SJCRH30 (cell line): ENCODE results near the gene NCOA1. TPM values are rescaled to one million over a fixed set of nuclear protein-coding genes. Genes with fewer than 3 reads are reported as not detected.
A peak's percentile ranks its signal among the peaks of the same experiment; 100 is the strongest.

Source experiments
- DNase-seq, 2 experiments: peaks; one replicate each; pipeline ENCODE4 v3.0.0-alpha.2; 2015 to 2020
- H3K27ac ChIP-seq: fragments of 250-450 bp; sonication (Bioruptor Pico); 2 replicates; pipeline ENCODE4 v1.5.1; 2020; ENCODE audit warnings: mild to moderate bottlenecking, moderate library complexity
- H3K27me3 ChIP-seq: fragments of 250-450 bp; sonication (Bioruptor Pico); 2 replicates; pipeline ENCODE4 v1.5.1; 2020; ENCODE audit warnings: mild to moderate bottlenecking, moderate library complexity
- H3K36me3 ChIP-seq: fragments of 250-450 bp; sonication (Bioruptor Pico); 2 replicates; pipeline ENCODE4 v1.5.1; 2020; ENCODE audit warnings: mild to moderate bottlenecking, moderate library complexity
- H3K4me1 ChIP-seq: fragments of 250-450 bp; sonication (Bioruptor Pico); 2 replicates; pipeline ENCODE4 v1.5.1; 2020; ENCODE audit warnings: mild to moderate bottlenecking, moderate library complexity
- H3K4me3 ChIP-seq: fragments of 250-450 bp; sonication (Bioruptor Pico); 2 replicates; pipeline ENCODE4 v1.5.1; 2020; ENCODE audit warnings: mild to moderate bottlenecking, moderate library complexity
- H3K9me3 ChIP-seq: fragments of 250-450 bp; sonication (Bioruptor Pico); replicated peaks from 2 replicates; pipeline ENCODE4 v1.5.1; 2020; ENCODE audit warnings: mild to moderate bottlenecking, moderate library complexity
- total RNA-seq: library from RNA; depleted of rRNA; stranded (reverse); fragments of >200 nt; shearing (Covaris generic); gene quantifications from 2 replicates; pipeline ENCODE4 v1.2.3, GENCODE V29; 2014

Gene NCOA1
- total RNA-seq, 1 experiment from 2014 or later = 121 TPM

GRCh38 chr2:24754985-24755705 lies 264.1 kb downstream of the NCOA1 start:
- no peaks in the 10 kb centered on the region for H3K27me3 ChIP-seq
- no peaks in the 10 kb centered on the region for H3K4me1 ChIP-seq
- no peak for DNase-seq
- H3K27ac ChIP-seq = no peak overlapping the region
- no peaks in the 10 kb centered on the region for H3K9me3 ChIP-seq
- no peak overlapping the region for H3K4me3 ChIP-seq
- H3K36me3 ChIP-seq = peaks cover 77% of the 10 kb centered on the region

DNA sequence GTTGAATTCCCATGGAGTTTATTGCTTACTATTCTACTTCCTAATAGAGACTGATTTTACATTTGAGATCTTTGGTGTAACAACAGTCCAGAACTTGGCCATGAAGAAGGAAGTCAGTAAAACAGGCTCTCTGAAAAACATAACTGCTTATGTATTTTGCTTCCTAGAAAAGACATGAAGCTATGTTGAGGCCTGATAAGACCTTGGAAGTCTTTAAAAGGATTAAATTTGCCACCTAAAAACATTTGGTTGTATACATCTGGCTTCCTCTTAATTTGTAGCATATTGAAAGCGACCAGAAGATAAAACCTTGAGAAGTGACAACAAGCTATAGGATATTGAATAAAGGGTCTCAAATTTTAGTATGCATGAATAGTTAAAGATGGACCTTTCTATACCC lies 265.7 kb downstream of the NCOA1 start:
- Histone ChIP-seq H3K27ac (no peak overlapping the region), H3K27me3 (no peaks in the 10 kb centered on the region), H3K9me3 (no peaks in the 10 kb centered on the region), H3K36me3 (peaks cover 89% of the 10 kb centered on the region), H3K4me1 (no peaks in the 10 kb centered on the region), H3K4me3 (no peak overlapping the region)
- no peak for DNase-seq

DNA sequence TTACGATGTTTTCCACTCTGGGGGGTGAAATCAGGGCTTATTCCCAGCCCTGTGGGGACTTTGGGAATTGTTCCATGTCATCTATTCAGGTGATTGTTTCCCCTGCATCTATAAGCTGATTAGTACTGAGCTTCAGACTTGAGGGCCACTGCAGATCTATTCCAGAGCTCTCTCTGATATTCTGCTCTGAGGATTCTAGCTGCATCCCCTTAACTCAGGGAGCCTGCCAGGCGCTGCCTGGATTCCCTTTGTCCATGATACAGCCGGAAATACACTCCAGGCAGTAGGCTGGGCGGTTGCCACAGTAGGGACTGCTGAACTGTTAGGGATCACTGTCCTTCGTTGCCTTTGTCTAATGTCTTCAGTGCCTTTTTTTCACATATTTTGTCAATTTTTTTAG lies 270.8 kb downstream of the NCOA1 start:
- Histone ChIP-seq H3K36me3 (peaks cover 81% of the 10 kb centered on the region), H3K27ac (no peak overlapping the region), H3K9me3 (no peaks in the 10 kb centered on the region), H3K4me3 (no peak overlapping the region), H3K4me1 (no peaks in the 10 kb centered on the region), H3K27me3 (no peaks in the 10 kb centered on the region)
- no peak for DNase-seq

- Histone ChIP-seq H3K4me1 (no peaks in the 10 kb centered on the region), H3K4me3 (no peak overlapping the region), H3K27me3 (no peaks in the 10 kb centered on the region), H3K9me3 (no peaks in the 10 kb centered on the region), H3K36me3 (peaks cover 83% of the 10 kb centered on the region), H3K27ac (no peak overlapping the region)
- no peak for DNase-seq
Measured at GRCh38 chr2:24762518-24762917, 271.5 kb downstream of the NCOA1 start.

GRCh38 chr2:24763843-24764242 lies 272.8 kb downstream of the NCOA1 start:
- H3K4me1 ChIP-seq = no peaks in the 10 kb centered on the region
- H3K36me3 ChIP-seq = peaks cover 83% of the 10 kb centered on the region
- H3K27ac ChIP-seq = no peak overlapping the region
- no peak overlapping the region for H3K4me3 ChIP-seq
- no peak for DNase-seq
- no peaks in the 10 kb centered on the region for H3K9me3 ChIP-seq
- H3K27me3 ChIP-seq = no peaks in the 10 kb centered on the region

DNA sequence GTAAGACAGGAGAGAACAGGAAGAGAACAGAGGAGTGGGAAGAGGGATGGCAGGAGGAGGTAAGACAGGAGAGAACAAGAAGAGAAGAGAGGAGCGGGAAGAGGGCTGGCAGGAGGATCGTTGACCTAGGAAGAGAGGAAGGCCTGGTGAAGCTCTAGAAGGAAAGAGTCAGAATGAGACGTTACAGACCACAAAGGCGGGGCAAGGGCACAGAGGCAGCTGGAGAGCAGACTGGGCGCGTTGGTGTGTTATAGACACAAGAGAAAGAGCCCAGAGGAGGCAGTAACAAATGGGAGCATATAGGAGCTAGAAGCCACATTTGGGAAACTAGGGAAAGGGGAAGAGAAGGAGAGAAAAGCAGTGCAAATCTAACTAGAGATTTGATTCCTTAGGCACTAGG lies 275.6 kb downstream of the NCOA1 start:
- no peak overlapping the region for H3K4me3 ChIP-seq
- H3K9me3 ChIP-seq = no peaks in the 10 kb centered on the region
- no peak overlapping the region for H3K27ac ChIP-seq
- no peak for DNase-seq
- H3K36me3 ChIP-seq = peaks cover 86% of the 10 kb centered on the region
- no peaks in the 10 kb centered on the region for H3K27me3 ChIP-seq
- peaks cover 3% of the 10 kb centered on the region for H3K4me1 ChIP-seq

DNA sequence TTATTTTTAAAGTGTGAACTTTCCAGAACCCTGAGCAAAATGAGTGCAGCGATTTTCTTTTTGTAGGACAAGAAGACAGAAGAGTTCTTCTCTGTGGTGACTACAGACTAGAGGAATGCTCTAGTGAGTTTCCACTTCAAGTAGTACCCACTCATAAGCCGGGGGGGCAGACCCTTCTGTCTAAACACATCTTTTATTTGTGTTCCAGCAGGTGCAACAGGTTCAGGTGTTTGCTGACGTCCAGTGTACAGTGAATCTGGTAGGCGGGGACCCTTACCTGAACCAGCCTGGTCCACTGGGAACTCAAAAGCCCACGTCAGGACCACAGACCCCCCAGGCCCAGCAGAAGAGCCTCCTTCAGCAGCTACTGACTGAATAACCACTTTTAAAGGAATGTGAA lies 277.0 kb downstream of the NCOA1 start:
- DNase-seq = no peak
- Histone ChIP-seq H3K36me3 (peaks cover 75% of the 10 kb centered on the region), H3K4me3 (no peak overlapping the region), H3K27me3 (no peaks in the 10 kb centered on the region), H3K9me3 (no peaks in the 10 kb centered on the region), H3K27ac (no peak overlapping the region), H3K4me1 (peaks cover 10% of the 10 kb centered on the region)

DNA sequence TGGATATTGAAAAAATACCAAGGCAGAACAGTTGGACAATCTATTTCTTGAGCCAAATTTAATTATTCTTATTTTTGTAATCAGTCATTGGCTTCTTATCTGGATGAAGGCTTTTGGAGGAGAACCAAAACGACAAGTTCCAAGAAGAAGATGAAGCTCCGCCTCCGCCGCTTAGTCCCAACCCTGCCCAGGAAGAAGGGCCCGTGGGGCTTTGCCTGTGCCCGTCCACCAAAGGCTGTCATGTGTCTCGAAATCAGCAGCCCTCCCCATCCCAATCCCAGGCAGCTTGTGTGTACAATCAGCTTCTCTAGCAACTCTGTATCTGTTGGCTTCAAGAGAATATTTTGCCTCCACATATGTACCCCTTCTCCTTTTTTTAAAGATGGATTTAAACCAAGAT lies 277.5 kb downstream of the NCOA1 start:
- no peak overlapping the region for H3K4me3 ChIP-seq
- no peak for DNase-seq
- peaks cover 10% of the 10 kb centered on the region for H3K4me1 ChIP-seq
- H3K27me3 ChIP-seq = no peaks in the 10 kb centered on the region
- H3K9me3 ChIP-seq = no peaks in the 10 kb centered on the region
- H3K27ac ChIP-seq = no peak overlapping the region
- H3K36me3 ChIP-seq = peaks cover 72% of the 10 kb centered on the region

DNA sequence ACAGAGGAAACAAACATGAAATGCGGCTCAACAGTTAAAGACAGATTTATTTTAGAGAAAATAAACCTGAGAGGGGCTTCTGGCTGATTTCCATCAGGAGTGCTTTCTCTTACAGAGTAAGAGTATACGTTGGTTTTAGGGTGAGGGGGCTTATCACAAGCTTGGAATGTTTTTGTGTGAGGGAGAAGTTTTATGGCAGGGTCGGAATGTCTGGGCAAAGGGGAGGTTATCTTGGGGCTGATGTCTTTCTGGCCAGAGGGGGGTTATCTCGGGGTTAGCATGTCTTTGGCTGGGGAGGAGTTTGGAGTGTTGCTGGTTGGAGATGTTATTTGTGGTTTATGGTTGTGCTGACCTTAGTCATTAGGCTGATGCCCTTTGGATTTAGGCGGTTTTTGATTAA lies 280.0 kb downstream of the NCOA1 start:
- H3K9me3 ChIP-seq = no peaks in the 10 kb centered on the region
- no peak overlapping the region for H3K27ac ChIP-seq
- no peaks in the 10 kb centered on the region for H3K27me3 ChIP-seq
- peaks cover 10% of the 10 kb centered on the region for H3K4me1 ChIP-seq
- peaks cover 52% of the 10 kb centered on the region for H3K36me3 ChIP-seq
- DNase-seq = no peak
- H3K4me3 ChIP-seq = no peak overlapping the region

DNA sequence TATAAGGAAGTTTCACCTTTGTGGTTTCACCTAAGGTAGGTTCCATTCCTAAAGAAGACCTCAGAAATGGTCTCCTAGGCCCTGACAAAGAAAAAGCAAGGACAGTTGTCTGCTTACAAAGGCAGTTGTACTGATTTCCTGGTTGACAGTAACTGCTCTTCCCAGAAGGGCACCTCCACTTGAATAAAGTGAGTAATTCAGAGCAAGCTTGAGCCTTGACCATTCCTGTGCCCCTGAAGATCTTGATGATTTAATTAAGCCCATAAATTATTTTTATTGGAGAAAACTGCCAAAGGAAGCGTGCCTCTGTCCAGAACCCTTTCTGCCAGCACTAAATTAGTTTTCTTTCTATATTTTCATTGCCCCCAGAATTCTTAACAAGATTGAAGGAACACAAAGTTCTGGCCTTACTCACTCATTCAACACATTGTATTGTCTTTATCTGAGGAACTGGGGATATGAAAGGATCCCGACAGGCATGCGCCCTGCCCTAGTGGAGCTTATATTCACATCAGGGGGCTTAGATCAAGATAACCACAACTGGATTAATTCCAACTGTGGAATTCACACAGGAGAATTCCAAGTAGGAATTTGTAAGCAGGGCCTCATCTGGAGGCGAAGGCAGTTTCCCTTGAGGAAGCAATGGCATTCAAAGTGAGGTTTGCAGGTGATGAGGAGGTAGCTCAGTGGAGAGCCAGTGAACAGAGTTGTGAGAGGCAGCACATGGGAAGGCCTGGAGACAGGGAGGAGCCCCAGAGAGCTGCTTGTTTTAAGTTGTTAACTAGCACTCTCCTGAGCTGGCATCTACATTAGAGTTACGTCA lies 280.9 kb downstream of the NCOA1 start:
- Histone ChIP-seq H3K9me3 (no peaks in the 10 kb centered on the region), H3K36me3 (peaks cover 45% of the 10 kb centered on the region)

DNA sequence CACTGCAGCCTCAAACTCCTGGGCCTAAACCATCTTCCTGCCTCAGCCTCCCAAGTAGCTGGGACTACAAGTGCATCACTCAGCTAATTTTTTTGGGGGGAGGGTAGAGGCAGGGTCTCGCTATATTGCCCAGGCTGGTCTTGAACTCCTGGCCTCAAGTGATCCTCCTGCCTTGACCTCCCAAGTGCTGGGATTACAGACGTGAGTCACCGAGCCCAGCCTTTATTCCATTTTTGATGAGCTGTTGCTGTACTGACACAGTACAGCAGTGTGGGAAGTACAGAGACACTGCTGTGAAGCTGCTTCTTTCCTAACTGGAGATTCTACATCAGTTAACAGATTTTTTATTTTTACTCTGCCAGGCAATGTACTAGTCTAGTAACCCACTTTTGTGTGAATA lies 283.3 kb downstream of the NCOA1 start:
- Histone ChIP-seq H3K27me3 (no peaks in the 10 kb centered on the region), H3K9me3 (no peaks in the 10 kb centered on the region), H3K4me3 (no peak overlapping the region), H3K4me1 (peaks cover 10% of the 10 kb centered on the region), H3K27ac (no peak overlapping the region), H3K36me3 (peaks cover 22% of the 10 kb centered on the region)
- DNase-seq = no peak

More for the DNA sequence above, 280.9 kb downstream of the NCOA1 start:
- DNase-seq = peak in 1 of 2 experiments; percentile 40
- H3K4me1 ChIP-seq = peaks cover 10% of the 10 kb centered on the region
- H3K4me3 ChIP-seq = no peak overlapping the region
- no peak overlapping the region for H3K27ac ChIP-seq
- no peaks in the 10 kb centered on the region for H3K27me3 ChIP-seq

DNA sequence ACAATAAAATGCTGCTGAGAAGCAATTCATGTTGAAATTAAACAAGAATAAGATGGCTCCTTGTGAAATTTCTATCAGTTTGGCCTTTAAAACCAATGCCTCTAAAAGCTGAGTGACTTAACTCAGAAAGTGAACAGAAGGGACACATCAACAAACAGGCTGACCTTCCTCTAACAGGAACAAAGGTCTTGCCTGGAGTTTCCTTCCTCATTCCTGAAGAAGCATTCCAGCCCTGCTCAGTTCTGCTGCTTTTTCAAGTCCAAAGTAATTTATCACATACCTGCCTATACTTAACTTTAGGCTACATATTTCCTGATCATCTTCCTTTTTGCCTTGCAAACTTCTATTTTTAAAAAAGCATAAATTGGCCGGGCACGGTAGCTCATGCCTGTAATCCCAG lies 288.1 kb downstream of the NCOA1 start:
- Histone ChIP-seq H3K27me3 (no peaks in the 10 kb centered on the region), H3K36me3 (no peaks in the 10 kb centered on the region), H3K27ac (no peak overlapping the region), H3K4me3 (no peak overlapping the region), H3K4me1 (no peaks in the 10 kb centered on the region), H3K9me3 (peaks cover 7% of the 10 kb centered on the region)
- DNase-seq = no peak

DNA sequence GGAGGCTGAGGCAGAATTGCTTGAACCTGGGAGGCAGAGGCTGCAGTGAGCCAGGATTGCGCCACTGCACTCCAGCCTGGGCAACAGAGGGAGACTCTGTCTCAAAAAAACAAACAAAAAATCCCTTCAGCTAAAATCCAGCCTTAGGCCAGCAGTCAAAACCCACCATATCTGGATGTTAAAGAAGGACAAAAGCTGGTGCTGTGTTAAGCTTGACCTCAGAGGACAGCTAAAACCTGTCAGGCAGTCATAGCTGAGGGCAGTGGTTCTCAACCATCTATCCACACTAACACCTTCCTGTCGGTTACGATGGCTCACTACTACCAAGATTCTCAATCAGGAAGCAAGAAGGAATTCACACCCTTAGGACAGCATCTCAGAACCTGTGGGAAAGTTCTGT lies 292.6 kb downstream of the NCOA1 start:
- no peak for DNase-seq
- no peak overlapping the region for H3K4me3 ChIP-seq
- no peak overlapping the region for H3K27ac ChIP-seq
- no peaks in the 10 kb centered on the region for H3K27me3 ChIP-seq
- peaks cover 7% of the 10 kb centered on the region for H3K9me3 ChIP-seq
- H3K36me3 ChIP-seq = no peaks in the 10 kb centered on the region
- peaks cover 6% of the 10 kb centered on the region for H3K4me1 ChIP-seq

GRCh38 chr2:24785671-24786321 lies 294.7 kb downstream of the NCOA1 start:
- Histone ChIP-seq H3K4me1 (peaks cover 6% of the 10 kb centered on the region), H3K9me3 (peaks cover 5% of the 10 kb centered on the region), H3K4me3 (no peak overlapping the region), H3K27ac (no peak overlapping the region), H3K36me3 (peaks cover 2% of the 10 kb centered on the region; the same call in 1 of the 2 replicates), H3K27me3 (no peaks in the 10 kb centered on the region)
- peak in 1 of 2 experiments; percentile 42 for DNase-seq

DNA sequence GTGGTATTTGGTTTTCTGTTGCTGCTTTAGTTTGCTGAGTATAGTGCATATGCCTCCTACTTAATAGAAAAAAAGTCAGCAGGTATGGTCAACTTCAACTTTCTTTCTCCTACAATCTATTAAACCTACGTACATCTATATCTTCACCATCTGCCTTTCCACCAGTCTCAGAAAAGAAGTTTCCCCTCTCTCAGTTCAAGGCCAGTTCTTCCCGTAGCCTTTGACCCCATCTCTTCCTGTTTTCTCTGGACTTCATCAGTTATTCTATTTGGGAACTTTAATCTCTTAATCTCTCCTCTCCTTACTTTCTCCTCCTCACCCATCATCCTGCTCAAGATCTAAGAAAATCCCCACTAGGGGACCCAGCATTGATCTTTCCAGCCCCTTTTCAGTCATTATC lies 296.5 kb downstream of the NCOA1 start:
- H3K27me3 ChIP-seq = no peaks in the 10 kb centered on the region
- H3K27ac ChIP-seq = no peak overlapping the region
- DNase-seq = no peak

More for the DNA sequence above, 296.5 kb downstream of the NCOA1 start:
- Histone ChIP-seq H3K4me3 (no peak overlapping the region), H3K9me3 (peaks cover under 1% of the 10 kb centered on the region), H3K4me1 (peaks cover 6% of the 10 kb centered on the region), H3K36me3 (peaks cover 2% of the 10 kb centered on the region; the same call in 1 of the 2 replicates)
